ENCODE data around the gene XPO6.

Gene XPO6

DNA sequence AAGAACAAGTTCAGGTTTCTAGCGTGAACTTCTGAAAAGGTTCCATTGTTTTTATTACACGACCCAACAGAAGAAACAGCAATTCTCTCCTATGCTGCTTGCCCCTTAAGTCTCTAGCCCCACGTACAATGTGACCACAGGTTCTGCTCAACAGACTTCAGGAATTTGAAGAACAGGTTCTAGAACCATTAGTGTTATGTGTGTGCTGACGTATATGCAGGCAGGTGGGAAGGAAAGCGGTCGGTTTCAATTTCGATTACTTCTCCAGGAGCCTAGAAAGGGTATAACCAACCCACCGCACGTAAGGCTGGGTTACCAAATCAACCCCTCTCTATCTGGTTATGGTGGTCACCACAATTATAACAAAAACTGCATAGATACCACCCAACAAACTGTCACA is 39.4 kb downstream of the XPO6 start:
- DNase-seq (ENCODE audit: extremely low spot score): no peak
- ChIA-PET CTCF (no interaction called here), POLR2A (no interaction called here)
- TF ChIP-seq ZNF384 (IDR thresholded peaks at IDR 0.05): no peak
- no peak for TF ChIP-seq L3MBTL2 (conservative IDR thresholded peaks at IDR 0.05)
- no peak for TF ChIP-seq ARNT (IDR thresholded peaks at IDR 0.05)
- TF ChIP-seq FOXA1 (IDR thresholded peaks at IDR 0.05): no peak

DNA sequence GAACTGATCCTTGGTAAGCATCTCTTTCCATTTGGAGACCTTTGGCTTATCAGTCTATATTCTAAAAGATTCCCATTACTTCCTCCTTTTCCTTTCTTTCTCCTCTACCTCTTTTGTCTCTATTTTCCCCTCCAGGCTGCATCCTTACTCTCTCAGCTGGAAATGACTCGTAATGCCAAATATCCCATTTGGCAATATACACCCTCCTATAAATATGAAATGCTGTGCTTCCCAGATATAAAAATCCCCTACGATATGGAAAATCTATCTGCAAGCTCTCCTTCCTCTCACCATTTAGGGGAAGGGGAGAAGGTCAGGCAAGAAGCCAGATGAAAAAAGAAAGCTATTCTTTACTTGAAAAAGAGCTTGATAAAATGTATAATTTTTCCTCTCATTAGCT is 39.9 kb downstream of the XPO6 start:
- TF ChIP-seq HDGF (IDR thresholded peaks at IDR 0.05; ENCODE audit: borderline replicate concordance) (no peak), NFRKB (IDR thresholded peaks at IDR 0.05) (no peak), L3MBTL2 (conservative IDR thresholded peaks at IDR 0.05) (no peak), SP1 (IDR thresholded peaks at IDR 0.05) (no peak), ARNT (IDR thresholded peaks at IDR 0.05) (no peak)
- POLR2A ChIA-PET: no interaction called here
- no peak for DNase-seq (ENCODE audit: extremely low spot score)
- CTCF ChIA-PET: no interaction called here

DNA sequence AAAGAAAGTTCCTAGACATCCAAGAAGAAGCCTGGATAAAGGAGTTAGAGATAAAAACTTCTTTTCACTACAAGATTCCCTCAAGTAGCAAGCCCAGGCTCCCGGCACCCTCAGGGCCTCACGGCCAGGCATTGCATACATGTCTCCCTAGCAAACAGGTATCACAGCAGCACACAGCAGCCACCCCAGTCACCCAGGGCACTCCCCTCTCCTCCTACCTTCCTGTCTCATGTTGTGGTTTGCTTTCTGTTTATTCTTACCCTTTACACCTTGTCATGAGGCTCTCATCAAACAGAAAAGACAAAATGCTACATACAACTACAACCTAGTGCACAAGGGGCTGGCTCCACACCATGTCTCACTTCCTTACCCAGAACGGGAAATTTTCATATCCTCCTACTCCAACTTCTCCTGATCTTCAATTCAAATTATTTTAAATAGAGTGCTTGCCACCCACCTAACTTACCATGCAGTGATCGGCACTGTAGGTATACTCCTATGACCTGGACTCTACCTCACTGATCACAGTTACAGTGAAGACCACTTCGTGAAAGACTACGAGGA is 42.7 kb downstream of the XPO6 start:
- TF ChIP-seq ELF4 (IDR thresholded peaks at IDR 0.05): no peak
- no peak for TF ChIP-seq ARNT (IDR thresholded peaks at IDR 0.05)
- no peak for TF ChIP-seq L3MBTL2 (conservative IDR thresholded peaks at IDR 0.05)
- no peak for DNase-seq (ENCODE audit: extremely low spot score)
- ChIA-PET CTCF (interaction anchor here (0.7 kb wide), 1 partner anchor 8 kb away, joined by 5 read pairs; no protein-coding TSS in a partner anchor), POLR2A (no interaction called here)

- TF ChIP-seq SUZ12 (IDR thresholded peaks at IDR 0.05): no peak
- no peak for TF ChIP-seq TARDBP (IDR thresholded peaks at IDR 0.05)
- no peak for TF ChIP-seq LEF1 (IDR thresholded peaks at IDR 0.05; ENCODE audit: borderline replicate concordance)
- no peak for TF ChIP-seq HDGF (IDR thresholded peaks at IDR 0.05; ENCODE audit: borderline replicate concordance)
- TF ChIP-seq, protein P1, sequence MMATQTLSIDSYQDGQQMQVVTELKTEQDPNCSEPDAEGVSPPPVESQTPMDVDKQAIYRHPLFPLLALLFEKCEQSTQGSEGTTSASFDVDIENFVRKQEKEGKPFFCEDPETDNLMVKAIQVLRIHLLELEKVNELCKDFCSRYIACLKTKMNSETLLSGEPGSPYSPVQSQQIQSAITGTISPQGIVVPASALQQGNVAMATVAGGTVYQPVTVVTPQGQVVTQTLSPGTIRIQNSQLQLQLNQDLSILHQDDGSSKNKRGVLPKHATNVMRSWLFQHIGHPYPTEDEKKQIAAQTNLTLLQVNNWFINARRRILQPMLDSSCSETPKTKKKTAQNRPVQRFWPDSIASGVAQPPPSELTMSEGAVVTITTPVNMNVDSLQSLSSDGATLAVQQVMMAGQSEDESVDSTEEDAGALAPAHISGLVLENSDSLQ (IDR thresholded peaks at IDR 0.05): no peak
- TF ChIP-seq CTBP1 (IDR thresholded peaks at IDR 0.05; ENCODE audit: borderline replicate concordance): no peak
- TF ChIP-seq FOXK2 (IDR thresholded peaks at IDR 0.05): no peak
- no peak for TF ChIP-seq NFRKB (IDR thresholded peaks at IDR 0.05)
- no peak for TF ChIP-seq SP1 (IDR thresholded peaks at IDR 0.05)
- TF ChIP-seq FOXA1 (IDR thresholded peaks at IDR 0.05): no peak
- no peak for TF ChIP-seq ZNF384 (IDR thresholded peaks at IDR 0.05)
- no peak for TF ChIP-seq L3MBTL2 (conservative IDR thresholded peaks at IDR 0.05)
- TF ChIP-seq FOXM1 (IDR thresholded peaks at IDR 0.05; ENCODE audit: borderline replicate concordance): no peak
- TF ChIP-seq BHLHE40 (IDR thresholded peaks at IDR 0.05; ENCODE audit: borderline replicate concordance): no peak
- TF ChIP-seq ARNT (IDR thresholded peaks at IDR 0.05): no peak
- no peak for TF ChIP-seq ELF4 (IDR thresholded peaks at IDR 0.05)
- no peak for DNase-seq (ENCODE audit: extremely low spot score)
- ChIA-PET CTCF (no interaction called here), POLR2A (no interaction called here)
These were observed 44.0 kb downstream of the XPO6 start for GRCh38 chr16:28167730-28168129.

DNA sequence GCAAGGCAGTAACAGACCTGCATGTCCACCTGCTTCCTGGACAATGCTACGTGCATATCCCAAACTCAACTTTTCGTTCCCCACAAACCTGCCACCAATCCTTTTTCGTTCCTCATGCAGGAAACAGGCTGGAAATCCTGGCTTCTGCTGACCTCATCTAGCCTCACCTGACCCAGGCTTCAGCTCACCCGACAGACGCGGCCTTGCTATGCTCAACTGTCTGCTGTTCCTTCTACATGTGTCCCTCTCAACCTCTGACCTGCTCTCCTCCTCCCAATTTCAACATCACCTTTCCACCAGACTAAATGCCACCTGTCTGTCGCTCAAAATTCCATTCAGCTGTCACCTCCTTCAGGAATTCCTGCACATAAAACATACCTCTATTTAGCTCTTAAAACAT is 44.5 kb downstream of the XPO6 start:
- POLR2A ChIA-PET: no interaction called here
- TF ChIP-seq SP1 (IDR thresholded peaks at IDR 0.05) (no peak), FOXA1 (IDR thresholded peaks at IDR 0.05) (no peak)
- CTCF ChIA-PET: no interaction called here
- DNase-seq (ENCODE audit: extremely low spot score): no peak

GRCh38 chr16:28166394-28167208 is 45.2 kb downstream of the XPO6 start:
- TF ChIP-seq TARDBP (IDR thresholded peaks at IDR 0.05) (no peak), LEF1 (IDR thresholded peaks at IDR 0.05; ENCODE audit: borderline replicate concordance) (no peak), HDGF (IDR thresholded peaks at IDR 0.05; ENCODE audit: borderline replicate concordance) (no peak), FOXM1 (IDR thresholded peaks at IDR 0.05; ENCODE audit: borderline replicate concordance) (no peak), CTBP1 (IDR thresholded peaks at IDR 0.05; ENCODE audit: borderline replicate concordance) (no peak)
- TF ChIP-seq, protein P1 (IDR thresholded peaks at IDR 0.05): no peak
- DNase-seq (ENCODE audit: extremely low spot score): no peak
- ChIA-PET POLR2A (no interaction called here), CTCF (no interaction called here)

DNA sequence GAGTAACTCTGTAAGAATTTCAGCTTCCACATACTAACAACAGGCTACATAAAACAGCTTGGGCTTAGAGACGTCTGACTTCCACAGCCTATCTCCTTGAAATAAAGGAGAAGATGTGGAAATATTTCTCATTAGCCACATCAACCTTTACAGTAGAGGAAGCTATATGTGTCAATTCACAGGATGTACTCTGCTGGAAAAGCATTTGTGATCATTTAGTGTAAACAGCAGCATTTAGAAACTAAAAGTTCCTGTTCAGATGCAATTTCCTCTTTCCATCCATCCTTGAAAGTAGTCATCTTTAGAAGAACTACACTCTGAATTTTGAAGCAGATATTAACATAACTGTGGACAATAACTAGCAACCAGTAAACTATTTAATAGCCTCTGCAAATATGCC is 46.2 kb downstream of the XPO6 start:
- CTCF ChIA-PET: no interaction called here
- no peak for TF ChIP-seq ZNF384 (IDR thresholded peaks at IDR 0.05)
- TF ChIP-seq FOXM1 (IDR thresholded peaks at IDR 0.05; ENCODE audit: borderline replicate concordance): no peak
- TF ChIP-seq LEF1 (IDR thresholded peaks at IDR 0.05; ENCODE audit: borderline replicate concordance): no peak
- TF ChIP-seq, protein P1 (IDR thresholded peaks at IDR 0.05): no peak
- no peak for TF ChIP-seq CTBP1 (IDR thresholded peaks at IDR 0.05; ENCODE audit: borderline replicate concordance)
- no peak for TF ChIP-seq ELF4 (IDR thresholded peaks at IDR 0.05)
- TF ChIP-seq SP1 (IDR thresholded peaks at IDR 0.05): no peak
- no peak for TF ChIP-seq ARNT (IDR thresholded peaks at IDR 0.05)
- TF ChIP-seq HDGF (IDR thresholded peaks at IDR 0.05; ENCODE audit: borderline replicate concordance): no peak
- TF ChIP-seq FOXA1 (IDR thresholded peaks at IDR 0.05): no peak
- no peak for TF ChIP-seq BHLHE40 (IDR thresholded peaks at IDR 0.05; ENCODE audit: borderline replicate concordance)
- TF ChIP-seq FOXK2 (IDR thresholded peaks at IDR 0.05): no peak
- POLR2A ChIA-PET: no interaction called here

More for the DNA sequence above, 46.2 kb downstream of the XPO6 start:
- DNase-seq (ENCODE audit: extremely low spot score): no peak

Data from HEK293T (cell line).